BLaER1 treated with 17β-estradiol and CSF1 and Interleukin-3, amounts not matched to agents 10 nM and 100 nM (cell line): Measurements from ENCODE around the gene TPM2.

Source experiments
- H3K27ac ChIP-seq, 11 experiments: shearing (Covaris generic); formaldehyde crosslinking; 2 replicates each; pipeline ENCODE4 v1.8.1; 2022
- H3K27me3 ChIP-seq, 11 experiments: shearing (Covaris generic); formaldehyde crosslinking; 2 replicates each; pipeline ENCODE4 v1.8.1; 2022
- H3K36me3 ChIP-seq, 11 experiments: shearing (Covaris generic); formaldehyde crosslinking; 2 replicates each; pipeline ENCODE4 v1.8.1; 2022
- H3K4me1 ChIP-seq, 10 experiments: shearing (Covaris generic); formaldehyde crosslinking; 2 replicates each; pipeline ENCODE4 v1.8.1; 2022
- H3K4me2 ChIP-seq, 11 experiments: shearing (Covaris generic); formaldehyde crosslinking; 2 replicates each; pipeline ENCODE4 v1.8.1; 2022
- H3K4me3 ChIP-seq, 10 experiments: shearing (Covaris generic); formaldehyde crosslinking; 2 replicates each; pipeline ENCODE4 v1.8.1; 2022
- H3K9ac ChIP-seq, 11 experiments: shearing (Covaris generic); formaldehyde crosslinking; 2 replicates each; pipeline ENCODE4 v1.8.1; 2022
- H3K9me3 ChIP-seq, 11 experiments: shearing (Covaris generic); formaldehyde crosslinking; replicated peaks in 1 of 11; 2 replicates each; pipeline ENCODE4 v1.8.1; 2022
- H4K20me1 ChIP-seq, 11 experiments: shearing (Covaris generic); formaldehyde crosslinking; 2 replicates each; pipeline ENCODE4 v1.8.1; 2022
- Cebpa-rat ChIP-seq, 11 experiments: shearing (Covaris generic); IDR thresholded peaks; 2 replicates each; pipeline ENCODE4 v1.8.1; 2022

The TPM2 gene

DNA sequence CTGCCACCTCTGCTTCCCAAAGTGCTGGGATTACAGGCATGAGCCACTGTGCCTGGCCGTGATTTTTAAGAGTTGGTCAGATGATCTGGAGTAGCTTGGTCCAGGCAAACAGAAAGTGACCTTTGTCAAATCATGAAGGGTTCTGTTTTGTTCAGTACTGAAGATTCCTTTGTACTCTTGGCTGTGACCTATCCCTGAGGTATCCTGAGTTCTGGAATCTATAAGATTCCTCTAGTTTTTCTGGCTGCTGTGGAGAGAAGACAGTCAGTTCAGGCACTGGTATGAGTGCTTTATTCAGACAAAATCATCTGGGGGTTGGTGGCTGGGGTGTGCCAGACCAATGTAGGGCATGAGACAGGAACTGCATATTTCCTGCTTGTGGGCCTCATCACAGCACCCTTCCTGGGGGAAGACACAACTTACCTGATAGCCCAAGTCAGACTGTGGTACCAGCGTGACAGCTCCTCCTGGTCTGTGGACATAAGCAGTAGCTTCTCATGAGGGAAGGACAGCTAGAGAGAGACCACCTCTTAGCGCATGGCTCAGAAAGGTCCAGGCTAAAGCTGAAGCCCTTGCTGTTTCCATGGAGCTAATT, 27.9 kb downstream of the TPM2 start:
- H3K36me3 ChIP-seq: peaks cover 6 to 17% (median 12%) of the 10 kb centered on the region in 11 experiments; a peak in 16 of 22 replicates
- no peaks in the 10 kb centered on the region for H3K9me3 ChIP-seq
- H3K4me1 ChIP-seq: peaks cover 77 to 91% (median 90%) of the 10 kb centered on the region in 10 experiments
- H3K4me2 ChIP-seq: peak overlapping the region; percentile 86 to 98 (median 95)
- peak overlapping the region in 10 of 11 experiments; percentile 4 to 45 (median 25); a peak in 14 of 22 replicates for H3K27ac ChIP-seq
- peak overlapping the region in 3 of 10 experiments; percentile 5 to 18 (median 8); a peak in 1 of 20 replicates for H3K4me3 ChIP-seq
- no peaks in the 10 kb centered on the region for H3K27me3 ChIP-seq
- peaks cover 0 to 8% (median 0%) of the 10 kb centered on the region in 11 experiments; a peak in 2 of 22 replicates for H4K20me1 ChIP-seq
- H3K9ac ChIP-seq: peak overlapping the region in 10 of 11 experiments; percentile 15 to 96 (median 52); a peak in 16 of 22 replicates
- TF ChIP-seq Cebpa-rat (IDR thresholded peaks at IDR 0.05): no peak

DNA sequence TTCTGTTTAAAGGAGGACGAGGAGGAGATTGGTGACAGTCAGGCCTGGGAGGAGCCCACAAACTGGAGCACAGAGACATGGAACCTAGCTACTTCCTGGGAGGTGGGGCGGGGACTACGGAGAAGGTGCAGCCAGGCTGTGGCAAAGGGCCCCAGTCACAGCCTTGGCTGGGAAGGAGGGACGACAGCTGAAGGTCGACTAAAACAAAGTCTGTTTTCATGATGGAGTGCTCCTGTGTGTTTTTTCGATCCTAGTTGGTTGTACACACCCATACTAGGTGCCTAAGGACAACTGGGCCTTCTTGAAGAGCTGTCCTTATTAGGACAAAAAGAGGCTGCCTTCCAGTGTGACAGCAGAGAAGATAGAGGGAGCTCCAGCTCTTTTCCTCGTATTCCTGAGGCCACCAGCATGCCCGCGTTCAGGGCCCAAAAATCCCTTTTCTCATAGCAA, 28.7 kb downstream of the TPM2 start:
- Histone ChIP-seq H3K27ac (peak overlapping the region in 7 of 11 experiments; percentile 1 to 32 (median 12); a peak in 1 of 22 replicates), H3K4me2 (peak overlapping the region; percentile 86 to 98 (median 95))
- no peak; a peak in 1 of 22 replicates for TF ChIP-seq Cebpa-rat (IDR thresholded peaks at IDR 0.05)

DNA sequence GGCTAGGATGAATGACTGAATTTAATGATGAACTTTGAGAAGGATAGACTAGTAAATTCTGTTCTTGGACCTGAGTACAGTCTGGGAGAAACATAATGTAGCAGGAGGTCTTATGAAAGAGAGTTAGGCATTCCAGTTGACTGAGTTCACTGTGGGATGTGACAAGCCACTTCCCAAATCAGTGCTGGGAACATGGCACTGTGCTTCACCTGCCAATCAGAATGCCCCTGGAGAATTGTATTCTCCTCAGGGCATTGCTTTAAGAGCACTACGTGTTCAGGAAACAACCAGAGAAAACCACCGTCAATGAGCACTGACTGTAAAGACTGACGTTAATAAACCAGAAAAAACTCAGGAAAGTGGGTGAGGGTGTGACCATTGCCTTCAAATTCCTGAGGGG, 30.4 kb downstream of the TPM2 start:
- H3K4me3 ChIP-seq: peak overlapping the region; percentile 77 to 88 (median 80)
- no peaks in the 10 kb centered on the region for H3K27me3 ChIP-seq
- H3K4me2 ChIP-seq: peak overlapping the region; percentile 86 to 98 (median 95)
- peaks cover 67 to 81% (median 73%) of the 10 kb centered on the region in 10 experiments for H3K4me1 ChIP-seq
- TF ChIP-seq Cebpa-rat (IDR thresholded peaks at IDR 0.05): no peak
- H3K9ac ChIP-seq: peak overlapping the region; percentile 84 to 96 (median 91); a peak in 21 of 22 replicates
- H3K27ac ChIP-seq: peak overlapping the region in 7 of 11 experiments; percentile 95 to 98 (median 96); a peak in 10 of 22 replicates
- peaks cover 0 to 8% (median 0%) of the 10 kb centered on the region in 11 experiments; a peak in 2 of 22 replicates for H4K20me1 ChIP-seq
- H3K36me3 ChIP-seq: peaks cover 6 to 17% (median 12%) of the 10 kb centered on the region in 11 experiments; a peak in 16 of 22 replicates
- no peaks in the 10 kb centered on the region for H3K9me3 ChIP-seq

More for the DNA sequence above, 28.7 kb downstream of the TPM2 start:
- Histone ChIP-seq H3K9me3 (no peaks in the 10 kb centered on the region), H3K36me3 (peaks cover 6 to 17% (median 12%) of the 10 kb centered on the region in 11 experiments; a peak in 16 of 22 replicates), H3K4me1 (peaks cover 83 to 91% (median 89%) of the 10 kb centered on the region in 10 experiments), H3K9ac (peak overlapping the region in 10 of 11 experiments; percentile 5 to 96 (median 20); a peak in 11 of 22 replicates), H4K20me1 (peaks cover 0 to 8% (median 0%) of the 10 kb centered on the region in 11 experiments; a peak in 2 of 22 replicates), H3K27me3 (no peaks in the 10 kb centered on the region), H3K4me3 (0 out of 20 replicates have a peak overlapping the region, but pooled peaks of 1 of the 10 experiments have one; percentile 5)

DNA sequence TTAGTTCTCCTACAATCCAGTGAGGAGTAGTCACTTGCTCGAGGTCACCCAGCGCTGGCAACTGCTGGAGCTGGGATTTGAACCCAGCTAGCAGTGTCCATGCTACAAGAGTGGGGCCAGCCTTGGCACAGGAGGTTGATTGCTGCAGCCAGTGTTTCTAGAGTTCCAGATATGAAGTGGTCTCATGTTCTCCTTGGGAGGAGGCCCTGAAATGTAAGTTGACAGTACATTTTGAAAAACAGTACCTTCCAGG, 30.8 kb downstream of the TPM2 start:
- peak overlapping the region; percentile 77 to 88 (median 80) for H3K4me3 ChIP-seq
- peak overlapping the region; percentile 86 to 98 (median 95) for H3K4me2 ChIP-seq
- H3K4me1 ChIP-seq: peaks cover 63 to 76% (median 70%) of the 10 kb centered on the region in 10 experiments
- peaks cover 0 to 8% (median 0%) of the 10 kb centered on the region in 11 experiments; a peak in 2 of 22 replicates for H4K20me1 ChIP-seq
- H3K36me3 ChIP-seq: peaks cover 6 to 17% (median 12%) of the 10 kb centered on the region in 11 experiments; a peak in 16 of 22 replicates
- H3K27ac ChIP-seq: peak overlapping the region; percentile 92 to 98 (median 96)
- no peaks in the 10 kb centered on the region for H3K27me3 ChIP-seq
- TF ChIP-seq Cebpa-rat (IDR thresholded peaks at IDR 0.05): no peak
- H3K9ac ChIP-seq: peak overlapping the region; percentile 84 to 96 (median 91)
- no peaks in the 10 kb centered on the region for H3K9me3 ChIP-seq

DNA sequence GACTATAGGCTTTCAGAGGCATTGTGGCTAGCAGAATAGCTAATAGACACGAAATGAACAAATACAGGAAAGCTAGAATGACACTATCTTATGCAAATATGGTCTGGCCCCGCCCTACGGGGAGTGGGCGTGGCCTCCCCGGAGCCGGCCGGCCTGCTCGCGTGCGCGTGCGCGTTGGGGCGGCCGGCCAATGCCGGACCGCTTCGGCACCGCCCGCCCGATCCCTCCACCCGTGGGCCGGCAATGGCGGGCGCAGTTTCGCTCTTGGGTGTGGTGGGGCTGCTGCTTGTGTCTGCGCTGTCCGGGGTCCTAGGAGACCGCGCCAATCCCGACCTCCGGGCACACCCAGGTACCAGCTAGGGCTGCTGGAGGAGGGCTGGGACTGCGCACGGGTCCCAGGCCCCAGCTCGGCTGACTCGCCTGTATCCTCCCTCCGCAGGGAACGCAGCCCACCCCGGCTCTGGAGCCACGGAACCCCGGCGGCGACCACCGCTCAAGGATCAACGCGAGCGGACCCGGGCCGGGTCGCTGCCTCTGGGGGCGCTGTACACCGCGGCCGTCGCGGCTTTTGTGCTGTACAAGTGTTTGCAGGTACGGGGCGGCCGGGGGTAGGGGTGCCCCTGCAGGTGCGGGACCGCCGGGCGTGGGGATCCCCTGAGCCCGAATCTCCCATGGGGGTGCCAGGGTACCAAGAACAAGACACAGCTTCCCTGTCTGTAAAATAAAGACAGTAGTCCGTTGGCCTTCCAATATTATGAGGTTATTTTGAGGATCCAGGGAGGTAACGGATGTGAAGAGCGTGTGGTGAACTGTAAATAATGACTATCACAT, 31.4 kb downstream of the TPM2 start, which contains the start of gene CCDC107:
Gene CCDC107 (plus strand): TSS at position 156 of the 831 bp plus-strand sequence. CDS start 88 bp downstream, at position 244.
- Histone ChIP-seq H3K27me3 (no peaks in the 10 kb centered on the region), H3K27ac (peak within 1 kb of the TSS; percentile 92 to 98 (median 96)), H3K9me3 (no peaks in the 10 kb centered on the region), H4K20me1 (peaks cover 0 to 8% (median 0%) of the 10 kb centered on the region in 11 experiments; a peak in 2 of 22 replicates), H3K4me3 (peak within 1 kb of the TSS; percentile 77 to 88 (median 80)), H3K9ac (peak within 1 kb of the TSS; percentile 84 to 96 (median 91)), H3K4me2 (peak within 1 kb of the TSS; percentile 86 to 98 (median 95)), H3K4me1 (peaks cover 57 to 76% (median 65%) of the 10 kb centered on the region in 10 experiments), H3K36me3 (peaks cover 6 to 17% (median 12%) of the 10 kb centered on the region in 11 experiments; a peak in 16 of 22 replicates)
- TF ChIP-seq Cebpa-rat (IDR thresholded peaks at IDR 0.05): no peak

DNA sequence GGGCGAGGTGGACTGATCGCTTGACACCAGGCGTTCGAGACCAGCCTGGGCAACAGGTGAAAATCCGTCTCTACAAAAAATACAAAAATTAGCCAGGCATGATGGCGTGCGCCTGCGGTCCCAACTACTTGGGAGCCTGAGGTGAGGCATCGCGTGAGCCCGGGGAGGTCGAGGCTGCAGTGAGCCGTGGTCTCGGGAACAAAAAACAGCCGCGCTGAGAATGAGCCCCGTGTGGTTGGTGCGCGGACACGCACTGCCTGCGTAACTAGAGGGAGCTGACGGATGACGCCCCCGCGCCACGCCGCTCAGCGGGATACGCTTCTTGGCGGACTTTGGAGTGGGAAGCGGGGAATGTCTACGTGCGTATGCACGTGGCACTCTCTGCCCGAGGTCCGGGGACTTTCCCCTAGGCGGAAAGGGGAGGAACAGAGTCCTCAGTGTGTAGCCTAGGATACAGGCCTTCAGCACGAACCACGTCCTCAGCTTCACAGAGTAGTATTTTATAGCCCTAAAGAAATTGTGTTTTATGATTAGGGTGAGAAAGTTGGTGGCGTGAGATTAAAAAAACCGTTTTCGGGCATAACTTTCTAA, 32.1 kb downstream of the TPM2 start, which contains the start of gene RMRP:
Gene RMRP (minus strand): TSS at position 474 of the 591 bp plus-strand sequence.
- peak within 1 kb of the TSS; percentile 77 to 88 (median 80) for H3K4me3 ChIP-seq
- no peaks in the 10 kb centered on the region for H3K9me3 ChIP-seq
- H4K20me1 ChIP-seq: peaks cover 0 to 8% (median 0%) of the 10 kb centered on the region in 11 experiments; a peak in 2 of 22 replicates
- peak within 1 kb of the TSS; percentile 86 to 98 (median 95) for H3K4me2 ChIP-seq
- peaks cover 54 to 70% (median 64%) of the 10 kb centered on the region in 10 experiments for H3K4me1 ChIP-seq
- H3K9ac ChIP-seq: peak within 1 kb of the TSS; percentile 84 to 96 (median 91)
- H3K27me3 ChIP-seq: no peaks in the 10 kb centered on the region
- no peak for TF ChIP-seq Cebpa-rat (IDR thresholded peaks at IDR 0.05)
- H3K27ac ChIP-seq: peak within 1 kb of the TSS; percentile 92 to 98 (median 96)
- peaks cover 6 to 17% (median 12%) of the 10 kb centered on the region in 11 experiments; a peak in 16 of 22 replicates for H3K36me3 ChIP-seq

DNA sequence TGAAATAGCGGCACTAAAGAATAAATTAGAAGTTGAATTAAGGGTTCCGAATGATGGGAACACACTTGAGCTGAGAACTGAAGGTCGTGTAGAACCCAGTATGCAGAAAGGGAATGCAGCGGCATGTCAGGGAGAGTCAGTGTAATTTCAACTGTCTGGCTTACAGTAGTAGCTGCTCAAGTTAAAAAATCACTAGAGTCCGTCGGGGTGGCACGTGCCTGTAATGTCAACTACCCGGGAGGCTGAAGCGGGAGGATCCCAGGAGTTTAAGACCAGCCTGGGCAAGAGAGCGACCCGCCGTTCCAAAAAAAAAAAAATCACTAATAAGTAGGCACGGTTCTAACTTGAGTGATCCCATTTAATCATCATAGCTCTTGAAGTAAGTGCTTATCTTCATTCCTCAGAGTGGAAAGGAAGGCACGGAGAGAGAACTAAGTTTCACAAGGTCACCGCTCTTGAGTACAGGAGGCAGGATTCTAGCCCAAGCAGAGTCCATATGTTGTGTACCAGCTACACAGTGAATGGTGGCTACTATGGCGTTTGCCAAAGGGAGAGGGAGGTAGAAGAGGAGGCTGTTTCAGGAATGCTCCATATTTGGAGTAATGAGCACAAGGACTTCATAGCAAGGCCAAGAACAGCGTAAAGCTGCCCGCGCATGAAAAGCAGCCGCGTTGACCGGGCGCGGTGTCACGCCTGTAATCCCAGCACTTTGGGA, 32.7 kb downstream of the TPM2 start:
- Histone ChIP-seq H3K4me1 (peaks cover 54 to 70% (median 64%) of the 10 kb centered on the region in 10 experiments), H4K20me1 (peaks cover 0 to 8% (median 0%) of the 10 kb centered on the region in 11 experiments; a peak in 2 of 22 replicates), H3K9me3 (no peaks in the 10 kb centered on the region), H3K27me3 (no peaks in the 10 kb centered on the region), H3K4me3 (peak overlapping the region; percentile 36 to 88 (median 77); a peak in 18 of 20 replicates), H3K9ac (peak overlapping the region; percentile 84 to 96 (median 91)), H3K4me2 (peak overlapping the region; percentile 74 to 98 (median 92)), H3K36me3 (peaks cover 6 to 17% (median 12%) of the 10 kb centered on the region in 11 experiments; a peak in 16 of 22 replicates), H3K27ac (peak overlapping the region; percentile 92 to 98 (median 96))
- no peak for TF ChIP-seq Cebpa-rat (IDR thresholded peaks at IDR 0.05)
